GM21737 (cell line): Measurements from ENCODE around the gene ACTRT2.

Experiments used
- ATAC-seq: cut with Tn5 transposase; IDR thresholded peaks from one replicate; pipeline ENCODE4 v1.9.1; 2021; ENCODE audit warnings: mild to moderate bottlenecking, moderate library complexity; ENCODE audit not compliant: unreplicated experiment

Gene ACTRT2

GRCh38 chr1:2983319-2983705 is 38.0 kb upstream of the ACTRT2 start:
- no peak for ATAC-seq

DNA sequence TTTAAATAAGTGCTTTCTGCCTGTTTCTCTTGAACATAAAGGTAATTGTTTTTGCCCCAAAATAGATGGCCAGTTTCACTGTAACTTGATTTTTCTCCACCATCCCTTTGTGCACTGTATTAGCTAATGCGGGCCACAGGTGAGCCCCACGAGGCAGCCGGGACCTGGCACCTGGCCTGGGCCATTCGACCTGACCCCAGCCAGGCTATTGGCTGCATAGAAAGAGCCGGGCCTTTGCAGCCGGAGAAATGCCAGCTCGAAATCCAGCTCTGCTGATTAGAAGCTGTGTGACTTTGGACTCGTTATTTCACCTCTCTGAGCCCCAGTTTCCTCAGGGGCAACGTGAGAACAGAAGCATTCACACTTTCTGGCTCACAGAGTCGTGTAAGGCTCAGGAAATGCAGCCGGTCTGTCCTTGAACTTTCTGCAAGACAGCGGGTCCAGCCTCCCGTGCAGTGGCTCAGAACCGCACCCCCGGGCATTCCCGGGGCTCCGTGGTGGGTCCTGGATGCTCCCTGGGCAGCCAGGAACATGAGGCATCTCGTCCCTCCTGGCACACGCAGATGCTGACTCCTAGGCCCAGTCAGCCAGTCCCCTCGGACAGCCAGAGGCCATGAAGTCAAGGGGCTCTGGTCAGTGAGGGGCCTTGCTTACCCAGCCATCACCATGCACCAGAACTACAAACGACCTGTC is 37.4 kb upstream of the ACTRT2 start:
- no peak for ATAC-seq

- ATAC-seq: no peak
Observed at GRCh38 chr1:2984399-2985061, 36.7 kb upstream of the ACTRT2 start.

DNA sequence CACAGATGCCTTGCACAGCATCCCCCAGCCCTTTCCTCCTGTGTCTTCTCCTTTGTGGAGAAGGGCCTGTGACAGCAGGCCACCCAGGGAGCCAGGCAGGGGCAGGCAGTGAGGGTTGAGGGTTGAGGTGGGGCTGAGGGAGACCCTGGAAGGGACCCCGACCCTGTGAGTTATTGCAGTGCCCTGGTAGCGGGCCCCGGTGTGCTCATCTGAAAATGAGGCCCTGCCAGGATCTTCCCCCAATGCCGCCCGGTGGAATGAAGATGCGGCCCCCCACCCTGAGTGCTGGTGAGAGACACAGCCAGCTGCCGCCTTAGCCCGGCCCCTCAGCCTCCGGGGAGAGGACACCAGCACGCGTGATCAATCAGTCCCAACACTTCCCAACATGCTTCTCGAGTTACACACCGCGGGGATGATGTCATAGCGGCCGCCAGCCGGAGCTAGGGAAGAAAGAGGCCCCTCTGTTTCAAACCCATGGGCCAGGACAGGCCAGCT is 36.2 kb upstream of the ACTRT2 start:
- ATAC-seq: no peak

GRCh38 chr1:2985694-2986548 is 35.3 kb upstream of the ACTRT2 start:
- ATAC-seq: no peak

DNA sequence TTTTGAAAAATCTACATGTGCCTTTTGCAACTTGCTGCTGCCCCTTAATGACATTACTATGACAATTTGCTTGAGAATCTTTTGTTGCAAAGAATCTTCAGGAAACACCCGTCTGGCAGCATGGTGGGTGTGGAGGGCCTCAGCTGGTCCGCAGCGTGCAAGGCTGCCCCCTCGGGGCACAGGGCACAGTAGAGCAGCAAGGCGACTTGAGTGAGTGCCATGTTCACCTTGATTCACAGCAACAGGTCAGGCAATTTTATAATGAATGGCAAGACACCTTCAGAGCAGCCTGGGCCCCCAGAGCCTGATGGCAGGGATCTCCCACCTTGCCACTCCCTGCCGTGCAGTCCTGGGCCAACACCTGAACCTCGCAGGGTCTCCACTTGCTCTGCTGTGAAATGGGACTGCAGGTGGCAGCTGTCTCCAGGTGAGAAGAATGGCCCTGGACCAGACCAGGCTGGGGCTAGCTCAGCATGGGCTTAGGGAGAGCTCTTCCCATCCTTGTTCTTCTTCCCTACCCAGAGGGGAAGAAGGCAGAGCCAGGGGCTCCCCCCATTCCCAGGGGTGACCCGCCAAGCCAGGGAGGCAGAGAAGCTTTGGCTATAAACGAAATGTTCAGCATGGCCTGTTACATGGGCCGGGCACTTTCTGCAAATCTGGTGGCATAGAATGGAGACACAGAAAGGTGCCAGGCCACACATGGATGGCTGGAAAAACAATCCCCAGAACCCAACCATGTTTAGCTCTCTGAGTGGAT is 34.5 kb upstream of the ACTRT2 start:
- ATAC-seq: no peak

DNA sequence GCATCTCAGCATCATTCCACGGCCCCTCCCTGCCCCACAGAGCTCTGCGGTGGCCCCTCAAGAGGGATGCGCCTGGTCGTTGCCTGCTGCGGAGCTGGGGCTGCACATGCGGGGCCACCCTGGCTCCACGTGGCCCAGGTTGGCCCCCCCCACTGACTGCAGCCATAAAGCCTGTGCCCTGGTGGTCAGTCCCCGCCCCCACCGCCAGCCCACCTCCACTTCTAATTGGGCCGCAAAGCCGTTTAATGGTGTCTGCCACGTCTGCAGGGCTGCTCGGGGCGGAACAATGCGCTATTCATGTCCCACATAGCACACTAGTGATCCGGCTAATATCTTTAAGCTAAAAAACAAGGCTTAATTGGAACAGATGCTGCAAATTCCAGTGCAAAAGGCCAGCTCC is 33.5 kb upstream of the ACTRT2 start:
- ATAC-seq: no peak

DNA sequence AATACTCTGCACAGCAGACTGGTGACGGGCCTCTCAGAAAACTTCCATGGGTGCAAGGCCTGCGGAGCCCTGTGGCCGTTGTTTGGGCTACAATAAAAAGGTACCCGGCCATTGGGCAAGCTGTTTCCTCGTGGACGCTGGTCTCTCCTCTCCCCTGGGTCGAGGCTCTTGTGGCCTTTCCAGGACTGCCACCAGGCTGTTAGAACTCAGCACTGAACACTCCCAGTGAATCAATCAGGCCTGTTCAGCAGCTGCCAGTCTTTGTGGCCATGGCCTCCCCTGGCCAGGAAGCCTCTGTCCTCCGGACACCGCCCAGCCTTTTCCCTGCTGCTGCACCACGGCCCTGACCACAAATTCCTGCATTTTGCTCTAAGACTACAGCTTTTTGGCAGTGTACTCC is 33.0 kb upstream of the ACTRT2 start:
- ATAC-seq: no peak

DNA sequence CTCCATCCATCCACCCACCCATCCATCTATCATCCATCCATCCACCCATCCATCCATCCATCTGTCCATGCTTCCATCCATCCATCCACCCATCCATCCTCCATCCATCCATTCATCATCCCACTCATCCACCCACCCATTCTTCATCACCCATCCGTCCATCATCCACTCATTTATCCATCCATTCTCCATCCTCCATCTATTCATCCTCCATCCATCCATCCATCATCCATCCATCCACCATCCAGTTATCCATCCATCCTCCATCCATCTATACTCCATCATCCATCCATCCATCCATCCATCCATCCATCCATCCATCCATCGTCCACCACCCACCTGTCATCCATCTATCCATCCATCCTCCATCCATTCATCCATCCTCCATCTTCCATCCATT is 32.1 kb upstream of the ACTRT2 start:
- no peak for ATAC-seq

- no peak for ATAC-seq
Observed at GRCh38 chr1:2989976-2990375, 31.3 kb upstream of the ACTRT2 start.

- ATAC-seq: no peak
Observed at GRCh38 chr1:2990376-2991115, 30.7 kb upstream of the ACTRT2 start.

DNA sequence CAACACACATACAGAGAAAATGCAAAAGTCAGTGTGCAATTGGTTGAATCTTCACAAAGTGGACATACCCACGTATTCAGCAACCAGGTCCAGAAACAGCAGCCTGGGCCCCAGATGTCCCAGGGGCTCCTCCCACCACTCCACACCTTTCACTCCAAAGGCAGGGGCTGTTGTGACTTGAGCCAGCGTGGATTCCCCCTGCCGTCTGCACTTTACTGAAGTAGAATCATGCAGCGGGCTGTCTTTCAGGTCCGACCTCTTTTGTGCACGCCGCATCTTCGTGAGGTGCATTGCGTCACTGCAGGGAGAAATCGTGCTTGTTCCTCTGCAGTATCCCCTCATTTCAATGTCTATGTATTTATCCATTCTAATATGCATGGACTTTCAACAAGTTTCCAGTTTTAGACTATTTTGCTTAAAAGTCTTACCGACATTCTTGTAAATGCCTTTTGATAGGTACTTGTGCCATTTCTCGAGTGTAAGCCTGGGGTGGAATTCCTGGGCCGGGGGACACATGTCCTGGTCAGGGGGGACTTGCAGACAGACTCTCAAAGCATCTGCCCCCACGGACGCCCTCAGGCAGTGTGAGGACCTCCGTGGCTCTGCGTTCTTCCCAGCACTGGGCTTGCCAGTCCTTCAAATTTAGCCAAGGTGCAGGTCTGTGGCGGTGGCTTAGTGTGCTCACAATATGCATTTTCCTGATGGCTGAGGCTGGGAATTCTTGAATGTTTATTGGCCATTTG is 29.3 kb upstream of the ACTRT2 start:
- ATAC-seq: no peak

DNA sequence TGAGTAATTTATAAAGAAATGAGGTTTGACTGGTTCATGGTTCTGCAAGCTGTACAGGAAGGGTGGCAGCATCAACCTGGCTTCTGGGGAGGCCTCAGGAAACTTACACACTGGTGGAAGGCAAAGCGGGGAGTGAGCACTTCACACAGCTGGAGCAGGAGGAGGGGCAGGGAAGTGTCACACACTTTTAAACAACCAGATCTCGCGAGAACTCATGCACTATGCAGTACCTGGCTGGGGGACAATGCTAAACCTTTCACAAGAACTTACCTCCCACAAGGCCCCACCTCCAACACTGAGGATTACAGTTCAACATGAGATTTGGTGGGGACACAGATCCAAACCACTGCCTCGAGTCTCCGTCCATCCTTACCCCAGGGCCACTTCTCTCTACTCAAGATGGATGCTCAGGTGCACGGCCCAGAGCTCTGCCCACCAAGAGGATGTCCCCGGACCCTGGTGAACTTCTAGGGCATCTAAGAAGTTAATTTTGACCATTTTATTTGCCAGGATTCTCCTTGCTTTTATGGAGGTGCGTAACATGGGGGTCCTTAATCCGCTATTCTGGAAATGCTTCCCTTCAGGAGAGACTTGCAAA is 22.7 kb upstream of the ACTRT2 start:
- no peak for ATAC-seq

GRCh38 chr1:2999138-2999537 is 22.1 kb upstream of the ACTRT2 start:
- no peak for ATAC-seq

GRCh38 chr1:2999571-2999970 is 21.7 kb upstream of the ACTRT2 start:
- no peak for ATAC-seq

DNA sequence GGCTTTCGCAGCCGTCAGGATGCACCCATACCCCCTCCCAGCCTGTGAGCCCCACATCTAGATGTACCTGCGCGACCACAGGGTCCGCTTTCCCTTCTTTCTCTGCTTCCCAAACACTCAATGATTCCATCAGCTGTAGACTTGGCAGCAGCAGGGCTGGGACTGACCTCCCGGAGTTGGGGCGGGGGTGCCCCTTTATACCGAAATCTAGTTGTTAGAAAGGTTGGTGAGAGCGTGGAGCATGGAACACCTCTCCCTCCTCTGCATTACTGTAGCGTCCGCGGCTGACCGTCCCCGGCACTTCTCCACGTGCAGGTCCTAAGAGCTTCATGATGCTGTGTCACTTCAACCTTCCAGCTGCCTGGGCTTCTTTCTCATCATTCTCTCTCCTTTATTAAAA is 21.1 kb upstream of the ACTRT2 start:
- ATAC-seq: no peak

DNA sequence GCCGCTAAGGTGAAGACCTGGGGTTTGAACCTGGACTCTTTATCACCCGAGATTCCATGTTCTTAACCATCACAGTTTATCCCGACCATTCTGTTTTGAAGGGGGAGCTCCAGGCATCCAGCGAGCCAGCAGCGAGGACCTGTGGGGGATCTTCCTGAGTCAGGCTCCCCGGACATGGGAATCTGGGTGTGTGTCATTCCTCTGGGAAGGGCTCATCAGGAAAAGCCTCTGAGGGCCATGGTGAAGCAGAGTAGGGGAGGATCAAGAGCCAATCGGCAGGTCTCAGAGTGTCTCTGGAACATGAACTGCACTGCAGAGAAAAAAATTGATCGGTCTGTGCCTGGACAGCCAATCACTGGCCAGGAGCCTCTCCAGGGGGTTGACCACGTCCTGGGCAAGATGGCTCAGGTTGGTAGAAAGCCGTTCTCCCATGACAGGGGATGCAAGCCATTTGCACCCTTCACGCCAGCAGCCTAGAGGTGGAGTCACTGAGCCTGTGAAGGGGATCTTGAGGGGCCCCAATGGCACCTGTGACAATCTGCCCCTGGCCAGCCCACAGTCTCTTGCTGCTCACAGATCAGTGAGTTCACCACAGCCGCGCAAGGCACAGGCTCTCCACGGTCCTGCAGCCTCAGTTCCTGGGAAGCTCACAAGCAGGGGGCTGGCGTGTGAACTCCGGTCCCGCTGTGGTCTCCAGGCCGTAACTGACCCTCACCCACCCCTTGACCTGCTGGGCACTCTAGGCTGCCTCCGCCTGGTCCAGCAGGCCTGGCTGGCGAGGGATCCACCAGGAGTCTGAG is 20.4 kb upstream of the ACTRT2 start:
- no peak for ATAC-seq
